Measurements from ENCODE around the gene PTH1R.

DNA sequence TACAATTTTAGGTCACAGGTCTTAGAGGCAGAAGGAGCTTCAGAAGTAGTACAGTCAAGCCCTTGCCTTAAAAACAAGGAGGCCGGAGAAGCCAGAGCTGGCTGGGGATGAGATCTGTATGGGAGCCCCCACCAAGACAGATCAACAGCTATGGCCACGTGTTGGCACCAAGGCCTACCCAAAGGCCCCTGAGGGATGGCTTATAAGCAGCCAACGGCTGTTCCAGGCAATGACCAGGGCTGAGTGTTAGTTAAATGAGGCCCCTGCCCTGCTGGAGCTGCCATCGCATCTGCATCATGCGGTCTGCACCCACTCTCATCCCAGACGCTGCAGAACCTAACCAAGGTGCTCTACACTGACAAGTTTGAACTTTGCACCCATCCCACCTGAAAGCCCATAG lies 55.7 kb downstream of the PTH1R start:
- TF ChIP-seq, protein P1, sequence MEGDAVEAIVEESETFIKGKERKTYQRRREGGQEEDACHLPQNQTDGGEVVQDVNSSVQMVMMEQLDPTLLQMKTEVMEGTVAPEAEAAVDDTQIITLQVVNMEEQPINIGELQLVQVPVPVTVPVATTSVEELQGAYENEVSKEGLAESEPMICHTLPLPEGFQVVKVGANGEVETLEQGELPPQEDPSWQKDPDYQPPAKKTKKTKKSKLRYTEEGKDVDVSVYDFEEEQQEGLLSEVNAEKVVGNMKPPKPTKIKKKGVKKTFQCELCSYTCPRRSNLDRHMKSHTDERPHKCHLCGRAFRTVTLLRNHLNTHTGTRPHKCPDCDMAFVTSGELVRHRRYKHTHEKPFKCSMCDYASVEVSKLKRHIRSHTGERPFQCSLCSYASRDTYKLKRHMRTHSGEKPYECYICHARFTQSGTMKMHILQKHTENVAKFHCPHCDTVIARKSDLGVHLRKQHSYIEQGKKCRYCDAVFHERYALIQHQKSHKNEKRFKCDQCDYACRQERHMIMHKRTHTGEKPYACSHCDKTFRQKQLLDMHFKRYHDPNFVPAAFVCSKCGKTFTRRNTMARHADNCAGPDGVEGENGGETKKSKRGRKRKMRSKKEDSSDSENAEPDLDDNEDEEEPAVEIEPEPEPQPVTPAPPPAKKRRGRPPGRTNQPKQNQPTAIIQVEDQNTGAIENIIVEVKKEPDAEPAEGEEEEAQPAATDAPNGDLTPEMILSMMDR (IDR thresholded peaks at IDR 0.05): no peak
- TF ChIP-seq POLR2A (IDR thresholded peaks at IDR 0.05): no peak

Measured in testis (tissue), 2 donors.